NT2/D1 (cell line): ENCODE data around the gene WDSUB1.

Experiments
- DNase-seq: peaks from one replicate; pipeline ENCODE4 v3.0.0-alpha.2; 2011; ENCODE audit warnings: low read depth, low spot score
- H3K27me3 ChIP-seq: 2 replicates; pipeline ENCODE4 v1.6.0; 2011; ENCODE audit warnings: mild to moderate bottlenecking; ENCODE audit not compliant: insufficient read length, insufficient read depth
- H3K36me3 ChIP-seq: 2 replicates; pipeline ENCODE4 v1.6.1; 2011; ENCODE audit warnings: mild to moderate bottlenecking, low read length, mixed read lengths; ENCODE audit not compliant: insufficient read depth, insufficient read length
- H3K4me1 ChIP-seq: 2 replicates; pipeline ENCODE4 v1.5.1; 2011; ENCODE audit not compliant: insufficient read depth, insufficient read length
- H3K4me3 ChIP-seq: 2 replicates; pipeline ENCODE4 v1.5.1; 2011; ENCODE audit warnings: low read depth; ENCODE audit not compliant: insufficient read length
- H3K9ac ChIP-seq: 2 replicates; pipeline ENCODE4 v1.6.0; 2011; ENCODE audit warnings: low read depth; ENCODE audit not compliant: insufficient read length
- H3K9me3 ChIP-seq: 2 replicates; pipeline ENCODE4 v1.5.1; 2011; ENCODE audit warnings: mild to moderate bottlenecking, low read length; ENCODE audit not compliant: insufficient read depth
- SUZ12 ChIP-seq: IDR thresholded peaks from 2 replicates; pipeline ENCODE4 v1.6.1; 2011; ENCODE audit not compliant: insufficient read length, insufficient read depth; ENCODE audit errors: extremely low read depth
- YY1 ChIP-seq: IDR thresholded peaks from 2 replicates; pipeline ENCODE4 v1.6.1; 2011; ENCODE audit not compliant: insufficient read length, insufficient read depth
- ZNF274 ChIP-seq: IDR thresholded peaks from 2 replicates; pipeline ENCODE4 v1.6.1; 2011; ENCODE audit warnings: mild to moderate bottlenecking, low read depth, low read length

WDSUB1 gene

DNA sequence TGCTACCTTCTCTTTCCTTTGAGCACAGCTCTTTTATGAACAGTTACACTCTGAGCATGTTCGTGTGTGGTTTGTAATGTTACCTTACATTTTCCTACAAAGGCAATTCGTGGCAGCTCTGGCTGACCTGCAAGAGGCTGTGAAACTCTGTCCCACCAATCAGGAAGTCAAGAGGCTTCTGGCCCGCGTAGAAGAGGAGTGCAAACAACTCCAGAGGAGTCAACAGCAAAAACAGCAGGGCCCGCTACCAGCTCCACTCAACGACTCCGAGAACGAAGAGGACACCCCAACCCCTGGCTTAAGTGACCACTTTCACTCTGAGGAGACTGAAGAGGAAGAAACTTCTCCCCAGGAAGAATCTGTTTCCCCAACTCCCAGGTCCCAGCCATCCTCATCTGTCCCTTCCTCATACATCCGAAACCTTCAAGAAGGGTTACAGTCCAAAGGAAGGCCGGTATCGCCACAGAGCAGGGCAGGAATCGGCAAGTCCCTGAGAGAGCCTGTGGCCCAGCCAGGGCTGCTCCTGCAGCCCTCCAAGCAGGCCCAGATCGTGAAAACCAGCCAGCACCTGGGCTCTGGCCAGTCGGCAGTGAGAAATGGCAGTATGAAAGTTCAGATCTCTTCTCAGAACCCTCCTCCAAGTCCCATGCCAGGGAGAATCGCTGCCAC, 56.9 kb downstream of the WDSUB1 start:
- H3K9me3 ChIP-seq = no peaks in the 10 kb centered on the region
- H3K27me3 ChIP-seq = no peaks in the 10 kb centered on the region
- no peak for TF ChIP-seq YY1
- no peak for TF ChIP-seq SUZ12
- no peak for TF ChIP-seq ZNF274
- no peak overlapping the region for H3K4me3 ChIP-seq
- H3K36me3 ChIP-seq = peaks cover 56% of the 10 kb centered on the region
- no peaks in the 10 kb centered on the region for H3K4me1 ChIP-seq
- no peak overlapping the region for H3K9ac ChIP-seq
- DNase-seq = no peak

DNA sequence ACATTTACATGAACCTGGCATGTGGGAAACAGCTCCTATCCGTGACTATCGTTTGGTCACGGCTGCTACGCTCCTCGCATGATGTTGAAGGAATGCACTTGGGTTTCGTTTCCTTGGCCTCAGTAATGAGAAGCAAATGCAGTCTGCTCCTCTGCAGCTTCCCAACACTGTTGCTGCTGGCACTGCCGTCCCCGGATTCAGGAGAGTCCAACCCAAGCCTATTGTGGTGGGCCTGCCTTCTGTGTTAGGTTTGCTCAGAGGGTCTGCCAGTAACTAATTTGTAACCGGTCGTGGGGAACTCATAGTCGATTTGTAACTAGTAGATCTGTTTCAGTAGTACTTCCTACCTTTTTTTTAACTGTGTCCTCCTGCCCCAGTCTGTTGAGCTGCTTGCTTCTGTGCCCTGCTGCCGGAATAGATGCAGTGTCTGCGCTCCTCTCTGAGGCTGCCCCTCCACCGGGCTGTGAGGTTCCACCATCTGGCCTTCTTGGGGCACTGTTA, 58.4 kb downstream of the WDSUB1 start:
- no peak for DNase-seq
- no peak overlapping the region for H3K4me3 ChIP-seq
- no peaks in the 10 kb centered on the region for H3K9me3 ChIP-seq

DNA sequence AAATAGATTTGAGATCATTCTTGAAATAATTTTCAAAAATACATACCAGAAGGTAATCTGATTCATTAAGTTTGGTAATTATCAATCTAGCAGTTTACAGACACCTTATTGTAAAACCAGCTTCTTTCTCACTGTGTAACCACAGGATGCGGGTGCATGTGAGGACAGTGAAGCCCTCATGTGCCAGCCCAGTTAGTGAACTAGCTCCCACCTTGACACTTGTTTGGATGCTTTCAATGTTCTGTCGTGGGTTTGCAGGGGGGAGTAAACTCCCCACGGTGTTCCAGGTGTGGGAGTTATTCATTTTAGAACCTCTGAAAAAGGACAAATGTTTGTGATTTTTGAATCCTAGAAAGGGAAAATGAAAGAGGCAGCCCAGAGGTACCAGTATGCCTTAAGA, 59.0 kb downstream of the WDSUB1 start:
- TF ChIP-seq SUZ12 (no peak), ZNF274 (no peak), YY1 (no peak)
- no peak for DNase-seq
- Histone ChIP-seq H3K4me1 (no peaks in the 10 kb centered on the region), H3K36me3 (peaks cover 71% of the 10 kb centered on the region), H3K4me3 (no peak overlapping the region), H3K9ac (no peak overlapping the region), H3K27me3 (no peaks in the 10 kb centered on the region), H3K9me3 (no peaks in the 10 kb centered on the region)

More for the DNA sequence above, 58.4 kb downstream of the WDSUB1 start:
- no peak for TF ChIP-seq SUZ12
- TF ChIP-seq ZNF274 = no peak
- TF ChIP-seq YY1 = no peak
- Histone ChIP-seq H3K36me3 (peaks cover 69% of the 10 kb centered on the region), H3K27me3 (no peaks in the 10 kb centered on the region), H3K9ac (no peak overlapping the region), H3K4me1 (no peaks in the 10 kb centered on the region)

DNA sequence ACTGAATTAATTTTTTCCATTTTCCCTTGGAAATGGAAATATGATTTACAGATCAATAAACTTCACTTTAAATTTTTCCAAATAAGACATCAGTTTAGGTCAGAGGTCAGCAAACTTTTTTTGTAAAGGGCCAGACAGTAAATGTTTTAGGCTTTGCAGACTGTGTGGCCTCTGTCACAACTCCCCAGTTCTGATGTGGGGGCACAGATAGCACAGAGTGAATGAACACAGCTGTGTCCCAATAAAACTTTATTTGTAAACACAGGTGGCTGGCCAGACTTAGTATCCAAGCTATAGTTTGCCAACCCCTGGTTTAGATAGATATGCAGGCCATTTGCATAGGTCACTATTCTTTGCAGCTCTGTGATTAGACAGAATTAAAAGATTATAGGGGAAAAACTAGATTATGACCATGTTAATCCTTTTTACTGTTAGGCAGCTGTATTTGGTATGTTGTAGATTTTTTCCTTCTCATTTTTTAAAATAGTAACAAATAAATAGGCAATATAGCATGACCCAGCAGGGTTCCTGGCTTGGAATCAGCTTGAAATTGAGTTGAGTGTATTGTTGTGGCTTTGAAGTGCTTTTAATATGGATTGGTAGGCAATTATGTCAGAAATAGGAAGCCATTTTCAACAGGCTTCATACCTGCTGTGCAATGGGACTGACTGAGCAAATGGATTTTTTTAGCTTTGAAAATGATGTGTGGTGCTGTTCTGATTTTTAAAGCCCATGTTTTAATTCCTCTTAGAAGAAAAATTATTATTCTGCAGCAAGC, 59.7 kb downstream of the WDSUB1 start:
- Histone ChIP-seq H3K9ac (no peak overlapping the region), H3K4me3 (no peak overlapping the region), H3K36me3 (peaks cover 75% of the 10 kb centered on the region), H3K27me3 (no peaks in the 10 kb centered on the region), H3K9me3 (no peaks in the 10 kb centered on the region), H3K4me1 (no peaks in the 10 kb centered on the region)
- TF ChIP-seq YY1 = no peak
- no peak for TF ChIP-seq SUZ12
- TF ChIP-seq ZNF274 = no peak
- no peak for DNase-seq

DNA sequence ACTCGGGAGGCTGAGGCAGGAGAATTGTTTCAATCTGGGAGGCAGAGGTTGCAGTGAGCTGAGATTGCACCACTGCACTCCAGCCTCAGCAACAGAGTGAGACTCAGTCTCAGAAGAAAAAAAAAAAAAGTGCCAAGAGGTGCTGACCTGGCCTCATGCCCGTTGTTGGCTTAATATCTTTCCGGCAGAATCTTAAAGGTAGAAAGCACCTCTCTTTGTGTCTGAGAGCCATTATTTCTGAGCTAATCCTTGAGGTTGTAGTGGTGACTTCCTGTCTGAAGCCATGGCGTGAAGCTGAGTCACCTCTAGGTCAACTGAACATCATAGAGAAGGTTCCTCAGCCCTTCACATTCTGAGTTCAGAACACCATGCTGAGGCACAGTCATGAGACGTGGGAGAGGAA, 60.4 kb downstream of the WDSUB1 start:
- H3K4me3 ChIP-seq = no peak overlapping the region
- no peak for DNase-seq
- no peak for TF ChIP-seq SUZ12
- H3K27me3 ChIP-seq = no peaks in the 10 kb centered on the region
- H3K9ac ChIP-seq = no peak overlapping the region
- peaks cover 77% of the 10 kb centered on the region for H3K36me3 ChIP-seq
- H3K9me3 ChIP-seq = no peaks in the 10 kb centered on the region
- H3K4me1 ChIP-seq = no peaks in the 10 kb centered on the region

DNA sequence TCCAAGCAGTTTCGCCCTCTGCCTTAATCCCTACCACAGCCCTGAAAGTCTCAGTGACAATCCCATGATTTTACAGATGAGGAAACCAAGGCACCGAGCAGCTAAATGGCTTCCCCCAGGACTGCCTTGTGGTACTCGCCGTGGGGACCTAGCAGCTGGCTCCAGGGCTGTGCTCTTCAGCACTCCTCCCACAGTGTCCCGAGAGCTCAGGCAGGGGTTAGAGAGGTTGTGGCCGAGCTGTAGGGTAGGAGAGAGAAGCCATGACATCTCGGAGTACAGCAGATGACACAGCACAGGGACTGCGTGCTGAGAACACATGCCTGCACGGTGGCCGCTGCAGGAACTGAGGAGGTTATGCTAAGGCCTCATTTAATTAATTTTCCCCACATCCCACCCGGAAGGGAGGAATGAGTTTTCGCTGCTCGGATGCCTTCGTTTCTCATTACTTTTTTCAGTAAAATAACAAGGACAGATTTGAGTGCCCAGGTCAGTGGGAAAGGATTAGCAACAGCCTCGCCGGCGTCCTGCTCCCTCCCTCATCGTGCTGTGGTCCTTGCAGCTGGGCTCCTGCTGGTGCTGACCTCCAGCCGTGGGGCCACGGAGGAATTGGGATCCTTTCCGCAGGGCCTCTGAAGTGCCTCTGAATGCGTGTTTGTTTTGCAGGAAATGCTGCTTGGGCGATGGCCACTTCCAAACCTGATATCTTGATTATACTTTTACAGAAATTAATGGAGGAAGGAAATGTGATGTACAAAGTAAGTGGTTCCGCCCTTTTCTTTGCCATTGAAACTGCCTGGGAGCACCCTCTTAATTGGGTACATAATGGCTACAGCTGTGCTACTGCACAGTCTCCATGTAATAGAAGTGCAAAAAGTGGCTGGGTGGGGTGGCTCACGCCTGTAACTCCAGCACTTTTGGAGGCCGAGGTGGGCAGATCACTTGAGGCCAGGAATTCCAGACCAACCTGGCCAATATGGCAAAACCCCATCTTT, 61.2 kb downstream of the WDSUB1 start:
- Histone ChIP-seq H3K4me3 (no peak overlapping the region), H3K9me3 (no peaks in the 10 kb centered on the region), H3K27me3 (no peaks in the 10 kb centered on the region), H3K9ac (no peak overlapping the region), H3K4me1 (no peaks in the 10 kb centered on the region), H3K36me3 (peaks cover 75% of the 10 kb centered on the region)
- DNase-seq = no peak
- TF ChIP-seq ZNF274 (no peak), YY1 (no peak), SUZ12 (no peak)
